Cardiac septum (tissue), 1 donor: ENCODE data around the gene OOSP1. TPM values are rescaled to one million over a fixed set of nuclear protein-coding genes. Genes with fewer than 3 reads are reported as not detected.
"Not testable (repeated sequence)": the region's sequence is repeated elsewhere in the genome, so short reads cannot be mapped to it uniquely, and the experiment has no call there.

ENCODE experiments used
- DNase-seq: peaks from one replicate; pipeline ENCODE4 v3.0.0-alpha.2; 2020; ENCODE audit warnings: low spot score
- intact Hi-C: fragments of 100-400 bp; cut with DNase I; formaldehyde crosslinking; loops from one replicate; pipeline ENCODE4 v1.14.0; 2022
- total RNA-seq: library from RNA; stranded (reverse); fragmentation: NEBNext Ultra II Directional; extraction: Animal tissue kit (Norgen Biotek cat#: 25700); gene quantifications from one replicate; pipeline ENCODE4 v1.2.1, GENCODE V29; 2021
- donor health status: DM: no; HTN: no; CAD: no.

Gene OOSP1
- total RNA-seq, 1 donor from 2014 or later = not detected

DNA sequence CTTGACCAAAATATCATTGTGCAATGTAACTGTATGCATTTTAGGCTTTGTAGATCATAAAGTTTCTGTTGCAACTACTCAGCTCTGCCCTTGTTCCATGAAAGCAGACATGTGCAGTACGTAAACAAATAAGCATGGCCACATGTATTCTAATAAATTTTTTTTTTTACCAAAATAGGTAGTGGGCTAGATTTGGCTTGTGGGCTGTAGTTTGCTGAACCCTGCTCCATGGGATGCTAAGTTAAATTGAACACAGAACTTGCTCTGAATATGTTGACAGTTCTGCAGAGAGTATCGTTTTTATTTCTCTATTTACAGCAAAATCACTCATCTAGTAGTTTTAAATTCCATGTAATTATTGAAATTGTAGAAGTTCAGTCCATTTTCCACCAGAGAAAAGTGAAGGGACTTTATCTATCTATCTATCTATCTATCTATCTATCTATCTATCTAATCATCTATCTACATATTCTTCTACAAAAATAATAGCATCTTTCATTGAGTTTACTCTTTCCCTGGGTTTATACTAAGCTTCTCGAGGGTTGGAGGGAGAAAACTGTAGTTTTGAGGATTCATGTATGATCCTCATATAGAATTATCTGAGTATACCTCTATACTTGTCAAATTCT is 16.1 kb downstream of the OOSP1 start:
- DNase-seq = no peak
- intact Hi-C loops = no loop called here

- intact Hi-C loops = no loop called here
- DNase-seq = no peak
These were observed 18.9 kb downstream of the OOSP1 start for GRCh38 chr11:59957094-59957493.

DNA sequence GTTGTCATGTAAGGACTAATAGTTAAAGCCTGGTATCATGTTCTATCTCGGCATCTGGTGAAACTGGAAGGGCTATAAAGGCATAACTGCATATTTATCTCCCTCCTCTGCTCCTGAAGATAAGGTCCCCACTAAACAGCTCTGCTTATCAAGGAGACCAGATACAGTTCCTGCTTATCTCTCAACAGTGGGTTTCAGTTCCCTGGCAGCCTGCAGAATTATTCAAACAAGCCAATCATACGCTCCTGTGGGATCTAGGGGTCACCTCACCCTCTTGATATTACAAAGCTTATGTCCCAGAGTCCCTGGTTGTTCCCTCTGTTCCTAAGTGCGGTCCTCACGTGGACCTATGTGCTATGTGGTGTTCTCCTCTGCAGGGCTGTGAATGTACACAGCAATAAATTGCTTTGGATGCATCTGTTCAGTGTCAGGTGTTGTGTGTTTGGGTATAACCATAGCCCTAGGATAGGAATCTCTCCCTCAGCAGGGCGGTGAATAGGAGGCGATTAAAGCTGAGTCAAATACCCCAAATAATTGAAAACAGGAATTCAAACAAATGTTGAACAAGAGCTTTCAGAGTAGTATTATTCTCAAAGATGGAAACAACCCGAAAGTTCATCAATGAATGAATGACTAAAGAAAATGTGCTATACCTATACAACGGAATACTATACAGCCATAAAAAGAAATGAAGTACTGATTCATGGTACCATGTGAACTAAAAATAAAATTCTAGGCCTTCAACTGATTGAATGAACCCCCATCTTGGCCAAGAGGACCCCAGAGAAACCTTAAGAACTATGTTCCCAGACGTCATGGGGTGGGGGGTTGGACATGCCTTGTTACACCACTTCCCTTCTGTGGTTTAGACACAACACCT is 22.5 kb downstream of the OOSP1 start:
- DNase-seq = no peak
- intact Hi-C loops = no loop called here

DNA sequence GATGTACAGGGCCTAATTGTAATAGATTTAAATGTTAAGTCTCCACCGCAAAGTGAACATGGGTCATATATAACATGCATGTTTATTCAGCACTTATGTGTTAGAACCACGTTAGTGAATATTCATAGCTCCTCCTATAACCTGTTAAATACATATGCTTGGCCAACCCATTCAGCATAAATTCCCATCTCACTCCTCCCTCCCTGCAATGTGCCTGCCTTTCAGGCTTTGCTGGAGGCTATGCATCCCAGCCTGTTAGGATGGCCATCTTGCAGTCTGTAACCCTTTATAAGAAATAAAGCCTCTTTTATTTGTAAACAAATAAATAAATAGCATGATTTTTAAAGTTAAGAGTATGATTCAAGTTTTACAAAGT is 23.9 kb downstream of the OOSP1 start:
- DNase-seq = no peak
- intact Hi-C loops = no loop called here

DNA sequence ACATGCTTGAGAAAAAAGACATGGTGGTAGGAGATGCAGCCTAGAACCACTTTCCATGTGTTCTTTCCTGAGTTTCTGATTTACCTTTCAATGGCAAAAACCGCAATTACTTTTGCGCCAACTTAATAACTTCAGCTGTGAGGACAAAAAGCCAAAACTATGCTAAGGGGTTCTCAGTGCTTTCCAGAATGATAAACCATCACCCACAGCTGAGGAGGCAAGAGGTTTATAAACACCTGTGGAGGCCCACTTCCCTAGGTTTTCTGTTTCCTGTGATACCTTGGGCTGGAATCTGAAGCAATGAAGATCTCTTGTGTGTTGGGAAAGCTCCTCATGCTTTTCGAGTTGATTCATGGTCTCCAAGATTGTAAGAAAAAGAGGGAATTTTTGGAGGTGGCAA is 25.5 kb downstream of the OOSP1 start, which contains the start of gene OOSP4A:
Gene OOSP4A (plus strand): TSS at position 301 of the 400 bp plus-strand sequence. CDS start 0 bp downstream, at position 301.
- no peak for DNase-seq
- intact Hi-C loops = no loop called here

DNA sequence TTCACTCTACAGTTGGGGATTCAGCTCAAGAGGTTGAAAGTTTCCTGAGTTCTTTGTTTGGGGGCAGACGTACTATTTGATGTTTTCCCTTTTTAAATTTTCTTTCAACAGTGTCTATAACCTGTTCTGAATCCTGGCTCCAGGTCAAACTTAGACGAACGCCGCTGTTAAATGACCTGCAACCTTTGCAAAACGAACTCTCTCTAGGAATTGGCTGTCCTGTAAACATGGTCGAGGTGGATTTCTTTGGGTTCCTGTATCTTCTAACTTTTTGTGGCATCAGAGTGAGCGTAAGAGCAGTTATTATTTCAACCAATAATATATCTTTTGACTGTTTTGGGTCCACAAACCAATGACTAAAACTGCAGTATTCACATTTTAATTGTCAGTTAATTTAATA is 27.2 kb downstream of the OOSP1 start:
- intact Hi-C loops = no loop called here
- DNase-seq = no peak

DNA sequence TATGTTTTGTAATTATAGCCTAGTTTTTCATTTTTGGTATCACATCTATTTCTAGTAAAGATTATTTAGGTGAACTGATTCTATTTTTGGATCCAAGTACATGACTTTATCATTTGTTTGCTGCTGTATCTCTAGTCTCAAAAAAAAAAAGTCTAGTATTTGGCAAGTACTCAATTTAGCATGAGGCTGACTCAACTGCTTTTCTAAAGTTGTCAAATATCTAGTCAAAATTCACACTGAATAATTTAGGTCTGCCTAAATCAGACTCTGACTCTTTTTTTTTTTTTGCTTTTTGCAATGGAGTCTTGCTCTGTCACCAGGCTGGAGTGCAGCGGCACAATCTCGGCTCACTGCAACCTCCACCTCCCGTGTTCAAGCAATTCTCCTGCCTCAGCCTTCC is 28.0 kb downstream of the OOSP1 start:
- DNase-seq = no peak
- intact Hi-C loops = no loop called here

DNA sequence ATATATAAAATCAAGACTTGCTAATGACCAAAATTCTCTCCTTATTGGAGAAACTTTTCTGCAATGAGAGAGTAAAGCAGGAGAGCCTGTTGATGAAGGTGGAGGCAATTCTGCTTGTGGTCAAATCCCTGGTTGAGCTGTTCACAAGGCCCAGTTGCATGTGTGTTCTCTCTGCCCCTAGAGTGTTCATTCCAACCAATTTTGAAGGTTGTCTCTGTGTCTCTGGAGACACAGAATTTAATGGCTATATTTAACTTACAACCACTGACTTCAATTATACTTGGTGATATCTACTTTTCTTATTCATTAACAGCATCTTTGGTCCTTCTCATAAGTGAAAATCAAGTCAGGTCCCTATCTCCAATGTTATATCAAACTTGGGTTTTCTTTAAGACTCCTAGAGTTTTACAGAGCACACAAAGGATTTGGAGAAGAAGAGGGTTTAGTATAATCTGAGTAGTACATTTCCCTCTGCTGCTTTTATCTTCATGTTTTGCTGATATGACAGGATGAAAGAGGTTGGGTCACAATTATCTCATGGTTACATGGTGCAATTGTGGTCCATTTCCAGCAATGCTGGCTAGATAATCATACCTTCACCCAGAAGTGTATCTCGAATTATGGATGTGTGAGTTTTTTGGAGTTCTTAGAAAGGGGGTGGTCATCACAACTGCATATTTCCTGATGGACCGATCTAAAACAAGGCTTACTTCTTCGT is 29.6 kb downstream of the OOSP1 start:
- intact Hi-C loops = no loop called here
- DNase-seq = no peak

- intact Hi-C loops = no loop called here
- no peak for DNase-seq
These were observed 30.2 kb downstream of the OOSP1 start for GRCh38 chr11:59968395-59968783.

DNA sequence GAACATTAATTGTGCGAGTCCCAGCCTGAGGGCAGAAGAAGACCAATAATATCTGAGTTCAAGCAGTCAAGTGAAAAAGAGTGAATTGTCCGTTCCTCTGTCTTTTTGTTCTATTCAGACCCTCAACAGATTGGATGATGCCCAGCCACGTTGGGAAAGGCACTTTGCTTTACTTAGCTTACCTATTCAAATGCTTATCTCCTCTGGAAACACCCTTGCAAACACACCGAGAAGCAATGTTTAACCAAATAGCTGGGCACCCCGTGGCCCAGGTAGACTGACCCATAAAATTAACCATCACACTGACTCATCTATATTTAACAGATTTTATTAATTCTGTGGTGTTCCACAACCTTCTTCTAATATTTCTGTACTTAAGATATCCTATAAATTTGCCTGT is 34.9 kb downstream of the OOSP1 start:
- no peak for DNase-seq
- intact Hi-C loops = no loop called here

GRCh38 chr11:59981106-59981770 is 43.0 kb downstream of the OOSP1 start:
- intact Hi-C loops = no loop called here
- DNase-seq = no peak

GRCh38 chr11:59982037-59982436 is 43.8 kb downstream of the OOSP1 start:
- intact Hi-C loops, DNase-seq: not testable (repeated sequence)

DNA sequence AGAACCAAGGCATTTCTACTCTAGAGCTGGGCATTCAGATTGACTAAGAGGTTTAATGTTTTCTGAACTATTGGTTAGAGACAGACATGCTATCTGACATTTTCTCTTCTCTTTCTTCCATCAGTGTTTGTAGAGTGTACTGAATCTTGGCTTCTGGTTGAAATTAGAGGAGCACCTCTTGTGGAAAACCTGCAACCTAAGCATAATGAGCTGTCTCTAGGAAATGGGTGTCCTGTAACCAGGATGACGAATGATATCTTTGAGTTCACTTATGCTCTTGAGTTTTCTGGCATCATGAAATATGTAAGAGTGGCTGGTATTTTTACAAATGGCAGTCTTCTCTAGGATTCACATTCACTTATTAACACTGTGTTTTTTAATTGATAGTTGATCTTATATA is 45.0 kb downstream of the OOSP1 start:
- intact Hi-C loops = no loop called here
- DNase-seq = no peak

GRCh38 chr11:59984368-59984767 is 46.1 kb downstream of the OOSP1 start:
- no peak for DNase-seq
- intact Hi-C loops = no loop called here

DNA sequence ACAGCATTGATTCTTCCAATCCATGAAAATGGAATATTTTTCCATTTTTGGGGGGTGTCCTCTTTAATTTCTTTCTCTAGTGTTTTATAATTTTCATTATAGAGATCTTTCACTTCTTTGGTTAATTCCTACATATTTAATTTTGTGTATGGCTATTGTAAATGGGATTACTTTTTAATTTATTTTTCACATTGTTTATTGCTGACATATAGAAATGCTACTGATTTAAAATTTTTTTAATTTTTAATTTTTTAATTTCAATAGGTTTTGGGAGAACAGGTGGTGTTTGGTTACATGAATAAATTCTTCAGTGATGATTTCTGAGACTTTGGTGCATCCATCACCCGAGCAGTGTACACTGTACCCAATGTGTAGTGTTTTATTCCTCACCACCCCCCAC is 52.2 kb downstream of the OOSP1 start:
- DNase-seq = no peak
- intact Hi-C loops = no loop called here

GRCh38 chr11:59992425-59992824 is 54.2 kb downstream of the OOSP1 start:
- DNase-seq = no peak
- intact Hi-C loops = no loop called here

GRCh38 chr11:59997800-59998199 is 59.6 kb downstream of the OOSP1 start:
- intact Hi-C loops = no loop called here
- no peak for DNase-seq

DNA sequence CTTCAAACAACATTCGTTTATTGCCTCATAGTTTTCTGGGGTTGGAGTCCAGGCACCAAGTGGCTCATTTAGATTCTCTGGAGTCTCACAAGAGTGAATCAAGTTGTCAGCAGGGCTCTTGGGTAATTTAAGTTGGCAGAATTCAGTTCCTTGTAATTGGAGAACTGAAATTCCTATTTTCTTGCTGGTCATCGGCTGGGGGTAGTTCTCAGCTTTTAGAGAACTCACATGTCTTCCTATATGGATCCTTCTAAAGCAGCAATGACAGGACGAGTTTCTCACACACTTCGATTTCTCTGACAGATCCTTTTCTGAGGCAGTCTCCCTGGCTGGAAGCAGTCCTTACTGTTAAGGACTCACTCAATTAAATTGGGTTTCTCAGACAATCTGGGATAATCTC is 61.5 kb downstream of the OOSP1 start:
- intact Hi-C loops = no loop called here
- no peak for DNase-seq

DNA sequence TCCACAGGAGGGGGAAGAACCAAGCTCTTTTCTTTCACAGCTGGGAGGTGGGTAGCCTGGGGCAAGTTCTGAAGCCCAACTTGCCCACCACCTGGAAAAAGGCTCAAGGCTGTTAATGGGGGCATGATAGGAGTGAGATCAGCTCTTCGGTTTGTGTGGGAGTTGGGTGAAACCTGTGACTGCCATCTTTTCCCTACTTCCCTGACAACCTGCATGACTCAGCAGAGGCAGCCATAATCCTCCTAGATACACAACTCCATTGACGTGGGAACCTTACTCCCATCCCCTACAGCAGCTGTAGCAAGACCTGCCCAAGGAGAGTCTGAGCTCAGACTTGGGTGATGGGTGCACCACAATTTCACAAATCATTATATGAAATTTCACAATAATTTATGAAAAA is 65.5 kb downstream of the OOSP1 start:
- DNase-seq = no peak
- intact Hi-C loops = no loop called here

GRCh38 chr11:60005360-60005759 is 67.1 kb downstream of the OOSP1 start:
- intact Hi-C loops = no loop called here
- DNase-seq = no peak
